GM12875 (cell line): ENCODE measurements around the gene OR14C36.

Source experiments
- H3K4me3 ChIP-seq: one replicate; pipeline ENCODE4 v1.5.1; 2011; ENCODE audit warnings: low read depth, low read length, control low read depth
- CTCF ChIP-seq: IDR thresholded peaks from 2 replicates; pipeline ENCODE4 v1.5.1; 2011; ENCODE audit warnings: low read depth, mild to moderate bottlenecking, control low read depth, inconsistent platforms, low read length, moderate library complexity, borderline replicate concordance; ENCODE audit not compliant: insufficient read depth

Gene OR14C36

GRCh38 chr1:248359415-248359814 lies 10.8 kb downstream of the OR14C36 start:
- no peak for TF ChIP-seq CTCF
- no peak overlapping the region for H3K4me3 ChIP-seq

- H3K4me3 ChIP-seq, result no peak within 1 kb of the TSS
- no peak for TF ChIP-seq CTCF
These were observed 12.6 kb downstream of the OR14C36 start, which contains the start of gene OR2T4 for GRCh38 chr1:248361121-248361715. Gene OR2T4 (plus strand): TSS chr1:248361665. CDS start chr1:248361665, 0 bp downstream.

GRCh38 chr1:248366609-248367008 lies 18.0 kb downstream of the OR14C36 start:
- TF ChIP-seq CTCF, result no peak
- no peak overlapping the region for H3K4me3 ChIP-seq

GRCh38 chr1:248372394-248372793 lies 23.8 kb downstream of the OR14C36 start:
- no peak for TF ChIP-seq CTCF

GRCh38 chr1:248373761-248374160 lies 25.2 kb downstream of the OR14C36 start:
- no peak overlapping the region for H3K4me3 ChIP-seq
- no peak for TF ChIP-seq CTCF

More at GRCh38 chr1:248372394-248372793, 23.8 kb downstream of the OR14C36 start:
- H3K4me3 ChIP-seq, result no peak overlapping the region

- TF ChIP-seq CTCF, result no peak
- H3K4me3 ChIP-seq, result no peak within 1 kb of the TSS
These were observed 26.9 kb downstream of the OR14C36 start, which contains the start of gene OR2T6 for GRCh38 chr1:248375446-248375845. Gene OR2T6 (plus strand): TSS chr1:248375746. CDS start chr1:248387609, 11,863 bp downstream.

- TF ChIP-seq CTCF, result no peak
- no peak overlapping the region for H3K4me3 ChIP-seq
These were observed 28.3 kb downstream of the OR14C36 start for GRCh38 chr1:248376916-248377315.
